ENCODE measurements around the gene MKRN3.
"Not testable (repeated sequence)": the region's sequence is repeated elsewhere in the genome, so short reads cannot be mapped to it uniquely, and the experiment has no call there.

Gene MKRN3

GRCh38 chr15:23589012-23589411 lies 23.5 kb downstream of the MKRN3 start:
- no peak for DNase-seq (ENCODE audit: low spot score)

- no peak for DNase-seq (ENCODE audit: low spot score)
These were observed 28.8 kb downstream of the MKRN3 start for GRCh38 chr15:23594252-23594770.

GRCh38 chr15:23595368-23595767 lies 29.9 kb downstream of the MKRN3 start:
- DNase-seq (ENCODE audit: low spot score) = no peak

- DNase-seq (ENCODE audit: low spot score) = no peak
These were observed 31.3 kb downstream of the MKRN3 start for GRCh38 chr15:23596736-23597135.

GRCh38 chr15:23597278-23597677 lies 31.8 kb downstream of the MKRN3 start:
- not testable (repeated sequence) for DNase-seq (ENCODE audit: low spot score)

GRCh38 chr15:23599053-23599452 lies 33.6 kb downstream of the MKRN3 start:
- DNase-seq (ENCODE audit: low spot score) = no peak

GRCh38 chr15:23602124-23602523 lies 36.6 kb downstream of the MKRN3 start:
- no peak for DNase-seq (ENCODE audit: low spot score)

GRCh38 chr15:23606226-23606625 lies 40.8 kb downstream of the MKRN3 start:
- DNase-seq (ENCODE audit: low spot score) = no peak

GRCh38 chr15:23616536-23616935 lies 51.1 kb downstream of the MKRN3 start:
- DNase-seq (ENCODE audit: low spot score) = no peak

All from AG08396 (cell line).